ENCODE data around the gene IL17C.
"Not testable (repeated sequence)": the region's sequence is repeated elsewhere in the genome, so short reads cannot be mapped to it uniquely, and the experiment has no call there.

IL17C gene

GRCh38 chr16:88662843-88663606 lies 24.7 kb downstream of the IL17C start, which contains the start of gene MVD:
Gene MVD, minus strand, starts transcription at chr16:88663091. Its CDS starts 11 bp downstream, at chr16:88663080.
- DNase-seq, result peak; percentile 89

- DNase-seq, result no peak
Observed at GRCh38 chr16:88665148-88665547, 26.8 kb downstream of the IL17C start.

- no peak for DNase-seq
Observed at GRCh38 chr16:88665570-88665969, 27.2 kb downstream of the IL17C start.

- no peak for DNase-seq
Observed at GRCh38 chr16:88667461-88667860, 29.1 kb downstream of the IL17C start.

GRCh38 chr16:88669493-88669892 lies 31.1 kb downstream of the IL17C start:
- not testable (repeated sequence) for DNase-seq

GRCh38 chr16:88669980-88670379 lies 31.6 kb downstream of the IL17C start:
- no peak for DNase-seq

GRCh38 chr16:88671806-88672205 lies 33.4 kb downstream of the IL17C start:
- no peak for DNase-seq

- DNase-seq, result no peak
Observed at GRCh38 chr16:88672776-88673175, 34.4 kb downstream of the IL17C start.

- DNase-seq, result no peak
Observed at GRCh38 chr16:88673716-88674379, 35.5 kb downstream of the IL17C start.

GRCh38 chr16:88676502-88677242 lies 38.3 kb downstream of the IL17C start:
- DNase-seq, result no peak

GRCh38 chr16:88677721-88678120 lies 39.3 kb downstream of the IL17C start:
- DNase-seq, result no peak

GRCh38 chr16:88678224-88678979 lies 40.0 kb downstream of the IL17C start:
- no peak for DNase-seq

GRCh38 chr16:88680554-88681083 lies 42.2 kb downstream of the IL17C start:
- no peak for DNase-seq

GRCh38 chr16:88681084-88681680 lies 42.8 kb downstream of the IL17C start:
- no peak for DNase-seq

GRCh38 chr16:88681709-88682451 lies 43.5 kb downstream of the IL17C start:
- DNase-seq, result no peak

GRCh38 chr16:88684569-88685155 lies 46.3 kb downstream of the IL17C start:
- DNase-seq, result no peak

- no peak for DNase-seq
Observed at GRCh38 chr16:88685156-88686061, 47.0 kb downstream of the IL17C start.

GRCh38 chr16:88686062-88686438 lies 47.7 kb downstream of the IL17C start:
- no peak for DNase-seq

GRCh38 chr16:88686439-88687253 lies 48.3 kb downstream of the IL17C start, which contains the start of gene SNAI3:
Gene SNAI3, minus strand, starts transcription at chr16:88686507. Its CDS starts 101 bp downstream, at chr16:88686406.
- DNase-seq, result peak; percentile 65

Measured in NCI-H2227 treated with DMSO at 0.1 percent for 48 hours (cell line).